ENCODE results near the gene PILRA. TPM values are rescaled to one million over a fixed set of nuclear protein-coding genes. Genes with fewer than 3 reads are reported as not detected.
"Not testable (repeated sequence)": the region's sequence is repeated elsewhere in the genome, so short reads cannot be mapped to it uniquely, and the experiment has no call there.

PILRA gene
- total and polyA plus RNA-seq, 4 donors: 4.1 to 10.6 (median 5.5) TPM

- Histone ChIP-seq H3K9me3 (ENCODE audit: control insufficient read depth, insufficient read depth, low read length) (no peaks in the 10 kb centered on the region), H3K4me3 (ENCODE audit: low read depth, low read length) (no peak overlapping the region), H3K4me1 (ENCODE audit: control insufficient read depth, insufficient read depth, low read length) (peaks cover 27% of the 10 kb centered on the region), H3K36me3 (ENCODE audit: control insufficient read depth, insufficient read depth, low read length) (peaks cover 2% of the 10 kb centered on the region), H3K27me3 (ENCODE audit: control insufficient read depth, insufficient read depth, low read length) (no peaks in the 10 kb centered on the region), H3K27ac (ENCODE audit: low read depth, low read length) (no peak overlapping the region)
- DNase-seq (ENCODE audit: low read depth in 4 of 6, low spot score in 6 of 6): no peak
- WGBS (ENCODE audit: insufficient coverage): 67% methylated on average over 1 of the region's 2 CpGs
These were observed 72.8 kb downstream of the PILRA start for GRCh38 chr7:100446040-100446439.

GRCh38 chr7:100447363-100447762 lies 74.1 kb downstream of the PILRA start:
- not testable (repeated sequence) for H3K36me3 ChIP-seq (ENCODE audit: control insufficient read depth, insufficient read depth, low read length); H3K27me3 ChIP-seq (ENCODE audit: control insufficient read depth, insufficient read depth, low read length); H3K9me3 ChIP-seq (ENCODE audit: control insufficient read depth, insufficient read depth, low read length); H3K4me3 ChIP-seq (ENCODE audit: low read depth, low read length); DNase-seq (ENCODE audit: low read depth in 4 of 6, low spot score in 6 of 6); H3K27ac ChIP-seq (ENCODE audit: low read depth, low read length)
- 100% methylated on average over 1 of the region's 8 CpGs for WGBS (ENCODE audit: insufficient coverage)
- H3K4me1 ChIP-seq (ENCODE audit: control insufficient read depth, insufficient read depth, low read length): peaks cover 28% of the 10 kb centered on the region

GRCh38 chr7:100449190-100449795 lies 76.0 kb downstream of the PILRA start:
- Histone ChIP-seq H3K4me3 (ENCODE audit: low read depth, low read length) (no peak overlapping the region), H3K9me3 (ENCODE audit: control insufficient read depth, insufficient read depth, low read length) (no peaks in the 10 kb centered on the region), H3K4me1 (ENCODE audit: control insufficient read depth, insufficient read depth, low read length) (peaks cover 25% of the 10 kb centered on the region), H3K27me3 (ENCODE audit: control insufficient read depth, insufficient read depth, low read length) (no peaks in the 10 kb centered on the region), H3K36me3 (ENCODE audit: control insufficient read depth, insufficient read depth, low read length) (no peaks in the 10 kb centered on the region), H3K27ac (ENCODE audit: low read depth, low read length) (no peak overlapping the region)
- 93% methylated on average over 9 of the region's 13 CpGs for whole genome bisulfite sequencing (ENCODE audit: insufficient coverage)
- no peak for DNase-seq (ENCODE audit: low read depth in 4 of 6, low spot score in 6 of 6)

Small RNAs within 50 kb of the gene (small RNA-seq; reads per million reads assigned to genes)
- gene RF00019 (ENCODE audit: low replicate concordance): not detected

Other genes starting within 250 kb of the PILRA start
- 1 to 10 TPM; 3.1 to 4.8 TPM for gene MBLAC1, start 246.5 kb upstream of the PILRA start, total RNA-seq
- 1 to 10 TPM; 5.2 to 5.8 TPM for gene MBLAC1, start 246.5 kb upstream of the PILRA start, polyA plus RNA-seq (ENCODE audit: insufficient read length in 2 of 2)
- 100 to 1,000 TPM in 1 of 2 donors, 10 to 100 TPM in 1; 59.2 to 155 TPM for gene LAMTOR4, start 224.6 kb upstream of the PILRA start, total RNA-seq
- gene LAMTOR4, start 224.6 kb upstream of the PILRA start, polyA plus RNA-seq (ENCODE audit: insufficient read length in 2 of 2): 100 to 1,000 TPM; 132 to 160 TPM
- 10 to 100 TPM in 1 of 2 donors, 1 to 10 TPM in 1; 9.4 to 14.6 TPM for gene TRAPPC14, start 214.8 kb upstream of the PILRA start, total RNA-seq
- 10 to 100 TPM; 47.4 to 54.1 TPM for gene TRAPPC14, start 214.8 kb upstream of the PILRA start, polyA plus RNA-seq (ENCODE audit: insufficient read length in 2 of 2)
- 1 to 10 TPM; 5.0 to 8.6 TPM for gene GAL3ST4, start 204.9 kb upstream of the PILRA start, total RNA-seq
- gene GAL3ST4, start 204.9 kb upstream of the PILRA start, polyA plus RNA-seq (ENCODE audit: insufficient read length in 2 of 2): 10 to 100 TPM; 21.6 to 23.1 TPM
- 1 to 10 TPM; 6.1 to 9.8 TPM for gene GPC2, start 196.1 kb upstream of the PILRA start, total RNA-seq
- 10 to 100 TPM; 47.7 to 53.6 TPM for gene GPC2, start 196.1 kb upstream of the PILRA start, polyA plus RNA-seq (ENCODE audit: insufficient read length in 2 of 2)
- 1 to 10 TPM; 2.1 to 2.3 TPM for gene STAG3, start 195.6 kb upstream of the PILRA start, total RNA-seq
- 10 to 100 TPM; 33.9 to 67.6 TPM for gene STAG3, start 195.6 kb upstream of the PILRA start, polyA plus RNA-seq (ENCODE audit: insufficient read length in 2 of 2)
- not detected for gene PVRIG, start 153.5 kb upstream of the PILRA start, total RNA-seq
- gene PVRIG, start 153.5 kb upstream of the PILRA start, polyA plus RNA-seq (ENCODE audit: insufficient read length in 2 of 2): 10 to 100 TPM; 11.6 to 13.5 TPM
- not detected for gene SPDYE3, start 65.8 kb upstream of the PILRA start, total RNA-seq
- gene SPDYE3, start 65.8 kb upstream of the PILRA start, polyA plus RNA-seq (ENCODE audit: insufficient read length in 2 of 2): 10 to 100 TPM in 1 of 2 donors, 1 to 10 TPM in 1; 8.8 to 16.0 TPM
- gene PILRB, start 15.4 kb upstream of the PILRA start, total RNA-seq: 10 to 100 TPM in 1 of 2 donors, 1 to 10 TPM in 1; 9.6 to 27.1 TPM
- gene PILRB, start 15.4 kb upstream of the PILRA start, polyA plus RNA-seq (ENCODE audit: insufficient read length in 2 of 2): 10 to 100 TPM; 37.6 to 50.2 TPM
- 1 to 10 TPM; 5.1 to 7.7 TPM for gene ZCWPW1, start 55.2 kb downstream of the PILRA start, total RNA-seq
- gene ZCWPW1, start 55.2 kb downstream of the PILRA start, polyA plus RNA-seq (ENCODE audit: insufficient read length in 2 of 2): 1 to 10 TPM; 6.6 to 8.0 TPM
- gene MEPCE, start 56.3 kb downstream of the PILRA start, total RNA-seq: 10 to 100 TPM; 18.5 to 37.9 TPM
- 10 to 100 TPM; 40.1 to 41.8 TPM for gene MEPCE, start 56.3 kb downstream of the PILRA start, polyA plus RNA-seq (ENCODE audit: insufficient read length in 2 of 2)
- gene PPP1R35, start 63.0 kb downstream of the PILRA start, total RNA-seq: 10 to 100 TPM in 1 of 2 donors, 1 to 10 TPM in 1; 5.3 to 20.4 TPM
- gene PPP1R35, start 63.0 kb downstream of the PILRA start, polyA plus RNA-seq (ENCODE audit: insufficient read length in 2 of 2): 10 to 100 TPM; 17.2 to 24.4 TPM
- gene SPACDR, start 90.8 kb downstream of the PILRA start, total RNA-seq: 1 to 10 TPM; 2.0 to 2.1 TPM
- gene SPACDR, start 90.8 kb downstream of the PILRA start, polyA plus RNA-seq (ENCODE audit: insufficient read length in 2 of 2): 10 to 100 TPM in 1 of 2 donors, 1 to 10 TPM in 1; 6.5 to 12.0 TPM
- 100 to 1,000 TPM in 1 of 2 donors, 10 to 100 TPM in 1; 67.4 to 141 TPM for gene TSC22D4, start 105.7 kb downstream of the PILRA start, total RNA-seq
- 100 to 1,000 TPM; 326 to 376 TPM for gene TSC22D4, start 105.7 kb downstream of the PILRA start, polyA plus RNA-seq (ENCODE audit: insufficient read length in 2 of 2)
- 10 to 100 TPM; 12.0 to 12.6 TPM for gene NYAP1, start 110.4 kb downstream of the PILRA start, total RNA-seq
- 10 to 100 TPM; 62.2 to 63.4 TPM for gene NYAP1, start 110.4 kb downstream of the PILRA start, polyA plus RNA-seq (ENCODE audit: insufficient read length in 2 of 2)
- 10 to 100 TPM; 10.6 to 16.1 TPM for gene AGFG2, start 165.7 kb downstream of the PILRA start, total RNA-seq
- gene AGFG2, start 165.7 kb downstream of the PILRA start, polyA plus RNA-seq (ENCODE audit: insufficient read length in 2 of 2): 10 to 100 TPM; 18.3 to 21.0 TPM
- gene SAP25, start 200.4 kb downstream of the PILRA start, total RNA-seq: 1 to 10 TPM in 1 of 2 donors, not detected in 1; 1.9 TPM
- gene SAP25, start 200.4 kb downstream of the PILRA start, polyA plus RNA-seq (ENCODE audit: insufficient read length in 2 of 2): 1 to 10 TPM; 3.4 to 9.8 TPM
- 10 to 100 TPM in 1 of 2 donors, 1 to 10 TPM in 1; 9.6 to 17.2 TPM for gene LRCH4, start 212.6 kb downstream of the PILRA start, total RNA-seq
- gene LRCH4, start 212.6 kb downstream of the PILRA start, polyA plus RNA-seq (ENCODE audit: insufficient read length in 2 of 2): 10 to 100 TPM; 41.0 to 61.3 TPM
- gene FBXO24, start 212.8 kb downstream of the PILRA start, total RNA-seq: 1 to 10 TPM in 1 of 2 donors, under 1 TPM in 1; 0.40 to 2.0 TPM
- 1 to 10 TPM in 1 of 2 donors, under 1 TPM in 1; 0.95 to 2.6 TPM for gene FBXO24, start 212.8 kb downstream of the PILRA start, polyA plus RNA-seq (ENCODE audit: insufficient read length in 2 of 2)
- gene PCOLCE, start 228.9 kb downstream of the PILRA start, total RNA-seq: 100 to 1,000 TPM in 1 of 2 donors, 10 to 100 TPM in 1; 71.6 to 201 TPM
- gene PCOLCE, start 228.9 kb downstream of the PILRA start, polyA plus RNA-seq (ENCODE audit: insufficient read length in 2 of 2): 100 to 1,000 TPM in 1 of 2 donors, 10 to 100 TPM in 1; 97.7 to 180 TPM
- 10 to 100 TPM in 1 of 2 donors, 1 to 10 TPM in 1; 8.9 to 15.2 TPM for gene MOSPD3, start 239.1 kb downstream of the PILRA start, total RNA-seq
- gene MOSPD3, start 239.1 kb downstream of the PILRA start, polyA plus RNA-seq (ENCODE audit: insufficient read length in 2 of 2): 10 to 100 TPM; 51.3 to 54.7 TPM

All from spinal cord (tissue), 10 donors.